Measurements from ENCODE around the gene HOXA9.

The HOXA9 gene

DNA sequence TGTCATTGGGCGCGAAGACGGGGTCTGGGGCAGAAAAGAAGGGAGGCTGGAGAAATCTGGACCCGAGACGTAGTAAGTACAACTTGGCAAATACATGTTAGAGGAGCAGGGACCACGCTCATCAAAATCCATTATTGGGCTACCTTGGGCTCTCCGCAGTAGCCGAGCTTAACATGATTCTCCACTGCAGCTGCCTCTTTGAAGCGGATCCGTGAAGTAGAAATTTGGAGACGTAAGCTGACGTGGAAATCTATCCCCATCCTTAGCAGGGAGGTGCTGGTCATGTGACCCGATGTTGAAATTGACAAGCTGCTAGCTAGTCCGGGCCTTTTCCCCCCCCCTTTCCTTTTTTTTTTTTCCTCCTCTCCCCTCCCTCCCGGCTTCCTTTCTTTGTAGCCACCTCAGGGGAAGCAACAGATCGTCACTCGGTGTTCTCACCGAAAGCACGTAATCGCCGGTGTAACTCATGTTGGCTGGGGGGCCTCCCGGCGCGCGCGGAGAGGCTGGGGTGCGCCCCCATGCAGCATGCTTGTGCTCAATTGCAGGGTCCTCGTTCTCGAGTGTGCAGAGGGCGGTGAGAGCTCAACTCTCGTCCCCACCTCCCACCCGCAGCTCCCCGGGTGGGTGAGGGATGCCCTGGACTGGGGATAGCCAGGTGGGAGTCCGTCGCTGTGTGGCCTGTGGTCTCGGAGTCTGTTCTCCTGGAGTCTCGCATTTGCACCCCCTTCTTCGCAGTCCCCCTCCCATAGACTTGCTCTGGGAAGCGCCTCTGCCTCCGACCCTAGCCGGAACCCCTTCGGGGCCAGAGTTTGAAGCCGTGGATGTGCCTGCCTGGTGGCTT, 19.9 kb upstream of the HOXA9 start, which contains the start of gene HOXA11:
TSS of gene HOXA11 (minus strand) at position 220 of the 841 bp plus-strand sequence. CDS start at position 132, 88 bp downstream.
- Histone ChIP-seq H3K36me3 (replicated peaks; ENCODE audit: insufficient read depth, low read length) (no peaks in the 10 kb centered on the region), H3K27me3 (replicated peaks; ENCODE audit: insufficient read depth, low read length) (peaks cover 84% of the 10 kb centered on the region), H3K9me2 (replicated peaks; ENCODE audit: insufficient read depth, low read length) (no peaks in the 10 kb centered on the region), H3K4me2 (ENCODE audit: low read depth, low read length) (no peak within 1 kb of the TSS), H3K9ac (ENCODE audit: low read length) (no peak within 1 kb of the TSS), H2AFZ (ENCODE audit: low read length) (no peak within 1 kb of the TSS), H3K9me3 (replicated peaks; ENCODE audit: insufficient read depth, low read length) (no peaks in the 10 kb centered on the region), H4K20me1 (ENCODE audit: insufficient read depth, low read length) (no peaks in the 10 kb centered on the region), H3K4me1 (ENCODE audit: low read length) (no peaks in the 10 kb centered on the region), H3F3A (ENCODE audit: insufficient read depth, low read length) (no peaks in the 10 kb centered on the region), H3K79me2 (ENCODE audit: low read length) (no peaks in the 10 kb centered on the region), H3K4me3 (ENCODE audit: low read length) (no peak within 1 kb of the TSS), H3K27ac (ENCODE audit: low read length) (no peak within 1 kb of the TSS)
- no peak for DNase-seq
- TF ChIP-seq EZH2phosphoT487 (IDR thresholded peaks at IDR 0.05; ENCODE audit: low read length) (no peak), EZH2 (optimal IDR thresholded peaks at IDR 0.05; ENCODE audit: low read depth, low read length) (no peak)
- TF ChIP-seq, protein P1, sequence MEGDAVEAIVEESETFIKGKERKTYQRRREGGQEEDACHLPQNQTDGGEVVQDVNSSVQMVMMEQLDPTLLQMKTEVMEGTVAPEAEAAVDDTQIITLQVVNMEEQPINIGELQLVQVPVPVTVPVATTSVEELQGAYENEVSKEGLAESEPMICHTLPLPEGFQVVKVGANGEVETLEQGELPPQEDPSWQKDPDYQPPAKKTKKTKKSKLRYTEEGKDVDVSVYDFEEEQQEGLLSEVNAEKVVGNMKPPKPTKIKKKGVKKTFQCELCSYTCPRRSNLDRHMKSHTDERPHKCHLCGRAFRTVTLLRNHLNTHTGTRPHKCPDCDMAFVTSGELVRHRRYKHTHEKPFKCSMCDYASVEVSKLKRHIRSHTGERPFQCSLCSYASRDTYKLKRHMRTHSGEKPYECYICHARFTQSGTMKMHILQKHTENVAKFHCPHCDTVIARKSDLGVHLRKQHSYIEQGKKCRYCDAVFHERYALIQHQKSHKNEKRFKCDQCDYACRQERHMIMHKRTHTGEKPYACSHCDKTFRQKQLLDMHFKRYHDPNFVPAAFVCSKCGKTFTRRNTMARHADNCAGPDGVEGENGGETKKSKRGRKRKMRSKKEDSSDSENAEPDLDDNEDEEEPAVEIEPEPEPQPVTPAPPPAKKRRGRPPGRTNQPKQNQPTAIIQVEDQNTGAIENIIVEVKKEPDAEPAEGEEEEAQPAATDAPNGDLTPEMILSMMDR (IDR thresholded peaks at IDR 0.05; ENCODE audit: low read length), result no peak

DNA sequence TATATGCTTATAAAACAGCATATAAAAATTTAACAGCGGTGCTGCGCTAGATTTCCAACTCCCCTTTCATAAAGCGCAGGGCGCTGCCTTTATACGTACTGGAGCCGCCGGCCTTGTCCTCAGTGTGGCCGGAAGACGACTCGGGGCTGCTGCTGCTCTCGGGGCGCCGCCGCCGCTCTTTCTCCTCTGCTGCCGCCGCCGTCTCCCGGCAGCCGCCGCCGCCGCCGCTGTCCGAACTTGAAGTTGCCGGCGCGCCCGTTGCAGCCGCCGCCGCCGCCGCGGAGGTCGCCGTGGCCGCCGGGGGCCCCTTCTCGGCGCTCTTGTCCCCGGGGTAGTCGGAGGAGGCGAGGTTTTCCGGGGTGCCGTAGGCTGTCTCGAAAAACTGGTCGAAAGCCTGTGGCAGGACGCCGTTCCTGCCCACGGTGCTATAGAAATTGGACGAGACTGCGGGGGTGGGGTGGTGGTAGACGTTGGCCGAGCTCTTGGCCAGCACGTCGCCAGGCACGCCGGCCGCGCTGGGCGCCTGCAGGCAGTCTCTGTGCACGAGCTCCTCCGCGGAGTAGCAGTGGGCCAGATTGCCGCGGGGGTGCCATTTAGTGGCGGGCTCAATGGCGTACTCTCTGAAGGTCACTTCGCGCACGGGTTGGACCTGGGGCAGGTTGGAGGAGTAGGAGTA, 19.1 kb upstream of the HOXA9 start:
- no peaks in the 10 kb centered on the region for H3K4me1 ChIP-seq (ENCODE audit: low read length)
- no peaks in the 10 kb centered on the region for H3K9me2 ChIP-seq (replicated peaks; ENCODE audit: insufficient read depth, low read length)
- no peaks in the 10 kb centered on the region for H3F3A ChIP-seq (ENCODE audit: insufficient read depth, low read length)
- no peaks in the 10 kb centered on the region for H3K36me3 ChIP-seq (replicated peaks; ENCODE audit: insufficient read depth, low read length)
- no peak overlapping the region for H2AFZ ChIP-seq (ENCODE audit: low read length)
- H3K27ac ChIP-seq (ENCODE audit: low read length), result no peak overlapping the region
- TF ChIP-seq EZH2 (optimal IDR thresholded peaks at IDR 0.05; ENCODE audit: low read depth, low read length), result no peak
- no peak for TF ChIP-seq EZH2phosphoT487 (IDR thresholded peaks at IDR 0.05; ENCODE audit: low read length)
- TF ChIP-seq, protein P1 (IDR thresholded peaks at IDR 0.05; ENCODE audit: low read length), result no peak
- no peak for DNase-seq
- no peaks in the 10 kb centered on the region for H4K20me1 ChIP-seq (ENCODE audit: insufficient read depth, low read length)
- no peak overlapping the region for H3K4me2 ChIP-seq (ENCODE audit: low read depth, low read length)
- H3K9me3 ChIP-seq (replicated peaks; ENCODE audit: insufficient read depth, low read length), result no peaks in the 10 kb centered on the region
- H3K27me3 ChIP-seq (replicated peaks; ENCODE audit: insufficient read depth, low read length), result peaks cover 80% of the 10 kb centered on the region
- H3K79me2 ChIP-seq (ENCODE audit: low read length), result no peaks in the 10 kb centered on the region
- H3K9ac ChIP-seq (ENCODE audit: low read length), result no peak overlapping the region
- H3K4me3 ChIP-seq (ENCODE audit: low read length), result no peak overlapping the region

DNA sequence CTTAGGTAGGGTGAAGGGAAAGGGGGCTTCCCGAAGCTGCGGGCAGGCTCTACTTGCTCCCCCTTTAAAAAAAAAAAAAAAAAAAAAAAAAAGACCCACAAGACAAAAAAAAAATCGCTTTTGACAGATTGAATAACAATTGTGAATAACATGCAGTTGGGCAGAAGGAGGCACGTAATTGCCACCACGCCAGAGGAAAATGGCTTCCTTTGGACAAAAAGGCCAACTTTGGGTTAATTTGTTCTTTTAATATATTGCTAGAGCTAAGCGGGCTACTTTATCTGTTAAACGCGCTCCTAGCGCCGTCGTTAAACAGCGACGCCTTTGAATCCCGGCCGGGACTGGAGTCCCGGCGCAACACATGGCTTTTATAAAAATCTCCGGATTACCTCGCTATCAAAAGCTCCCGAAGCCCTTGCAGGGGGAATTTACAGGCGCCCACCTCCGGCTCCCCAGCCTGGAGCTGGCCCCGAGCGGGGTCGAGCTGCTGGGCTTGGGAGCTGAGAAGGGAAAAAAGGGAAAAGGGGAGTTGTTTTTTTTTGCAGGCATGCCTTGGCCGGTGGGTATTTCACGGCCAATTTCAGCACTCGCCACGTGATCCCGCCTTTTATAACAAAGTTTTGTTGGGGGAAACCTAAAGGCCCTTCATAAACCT, 18.5 kb upstream of the HOXA9 start:
- Histone ChIP-seq H3K9me2 (replicated peaks; ENCODE audit: insufficient read depth, low read length) (no peaks in the 10 kb centered on the region), H3K9ac (ENCODE audit: low read length) (no peak overlapping the region), H3K4me3 (ENCODE audit: low read length) (no peak overlapping the region), H3K4me1 (ENCODE audit: low read length) (no peaks in the 10 kb centered on the region), H3K9me3 (replicated peaks; ENCODE audit: insufficient read depth, low read length) (no peaks in the 10 kb centered on the region), H3K79me2 (ENCODE audit: low read length) (no peaks in the 10 kb centered on the region), H3K27ac (ENCODE audit: low read length) (no peak overlapping the region), H3K4me2 (ENCODE audit: low read depth, low read length) (no peak overlapping the region), H2AFZ (ENCODE audit: low read length) (no peak overlapping the region), H3K36me3 (replicated peaks; ENCODE audit: insufficient read depth, low read length) (no peaks in the 10 kb centered on the region), H4K20me1 (ENCODE audit: insufficient read depth, low read length) (no peaks in the 10 kb centered on the region), H3F3A (ENCODE audit: insufficient read depth, low read length) (no peaks in the 10 kb centered on the region), H3K27me3 (replicated peaks; ENCODE audit: insufficient read depth, low read length) (peaks cover 80% of the 10 kb centered on the region)
- no peak for DNase-seq
- TF ChIP-seq, protein P1 (IDR thresholded peaks at IDR 0.05; ENCODE audit: low read length), result no peak
- TF ChIP-seq EZH2phosphoT487 (IDR thresholded peaks at IDR 0.05; ENCODE audit: low read length) (no peak), EZH2 (optimal IDR thresholded peaks at IDR 0.05; ENCODE audit: low read depth, low read length) (no peak)

All from MM.1S (cell line).